Measurements from ENCODE around the gene RASL12. TPM values are rescaled to one million over a fixed set of nuclear protein-coding genes. Genes with fewer than 3 reads are reported as not detected.

Gene RASL12
- total and polyA plus RNA-seq, 2 of the 4 experiments (the other 2 are of a cell fraction), result 0.18 to 0.22 TPM

DNA sequence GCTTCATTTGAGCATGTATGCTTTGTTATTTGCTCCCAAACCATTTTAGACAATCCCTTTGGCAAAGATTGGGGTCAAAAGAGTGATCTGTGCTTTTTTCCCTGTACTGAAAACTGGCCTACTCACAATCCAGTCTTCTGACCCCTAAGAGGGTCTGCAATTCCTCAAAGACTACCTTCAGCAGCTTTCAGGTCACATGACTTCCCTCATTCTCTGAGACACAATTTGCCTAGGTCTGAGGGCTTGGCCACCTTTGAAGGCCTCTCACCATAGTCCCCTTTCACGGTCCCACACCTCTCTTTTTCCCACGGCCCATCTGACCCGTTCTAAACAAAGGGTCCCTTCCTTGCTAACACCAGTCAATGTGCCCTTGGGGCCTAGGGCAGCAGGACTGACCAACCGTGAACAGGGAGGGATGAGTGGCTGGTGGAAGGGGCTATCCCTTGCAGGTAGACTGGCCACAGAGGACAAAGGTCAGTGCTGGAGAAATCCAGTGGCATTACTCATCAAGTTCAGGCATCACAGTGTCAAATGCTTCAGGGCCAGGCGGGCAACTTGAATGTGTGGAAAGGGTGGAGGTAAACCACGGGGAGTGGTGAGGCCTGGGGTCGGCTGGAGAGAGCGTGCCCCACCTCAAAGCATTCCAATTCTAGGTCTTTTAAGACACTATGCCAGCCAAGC, 10.8 kb downstream of the RASL12 start:
- no peak overlapping the region for H3K18ac ChIP-seq (ENCODE audit: low read depth, low read length)
- H3K27me3 ChIP-seq (ENCODE audit: control insufficient read depth, insufficient read depth, low read length), result peaks cover 10% of the 10 kb centered on the region
- no peak overlapping the region for H3K27ac ChIP-seq (ENCODE audit: insufficient read depth, low read length)
- ChIA-PET CTCF (interaction anchor here (3.7 to 4.9 kb wide), 2 partner anchors 27 to 45 kb away, joined by 26 to 74 read pairs; no protein-coding TSS in a partner anchor), POLR2A (ENCODE audit: unreplicated experiment) (no interaction called here)
- H3K9me1 ChIP-seq (ENCODE audit: insufficient read depth, low read length), result peaks cover 8% of the 10 kb centered on the region; the same call in 1 of the 2 replicates
- H3K4me3 ChIP-seq (ENCODE audit: insufficient read depth, low read depth, low read length), result no peak overlapping the region
- no peak overlapping the region for H3K4ac ChIP-seq (ENCODE audit: low read depth, low read length)
- no peak overlapping the region for H3K14ac ChIP-seq (replicated peaks; ENCODE audit: low read depth, low read length)
- H3K9me3 ChIP-seq (ENCODE audit: control insufficient read depth, insufficient read depth, low read length), result peaks cover 5% of the 10 kb centered on the region; the same call in 1 of the 2 replicates
- H2BK20ac ChIP-seq (ENCODE audit: low read depth, low read length), result no peak overlapping the region
- H2BK5ac ChIP-seq (ENCODE audit: low read depth, low read length, poor library complexity, severe bottlenecking), result no peak overlapping the region
- no peak overlapping the region for H3K9ac ChIP-seq (ENCODE audit: low read depth, low read length)
- 83% methylated on average over 1 of the region's 8 CpGs; no CpG with 5 or more reads in 1 of the 2 experiments for WGBS, 2 experiments (ENCODE audit: extremely low coverage in 2 of 2, insufficient read length in 1 of 2)
- no peak overlapping the region for H3K23ac ChIP-seq (ENCODE audit: low read depth, low read length)
- H3K4me1 ChIP-seq (ENCODE audit: control insufficient read depth, insufficient read depth, low read length), result peaks cover 11% of the 10 kb centered on the region; the same call in 1 of the 2 replicates
- H2BK15ac ChIP-seq (ENCODE audit: low read depth, low read length), result no peak overlapping the region
- dilution Hi-C loops (cut with HindIII; ENCODE audit: low sequenced_read_pairs, unreplicated experiment), result no loop called here
- H4K20me1 ChIP-seq (ENCODE audit: insufficient read depth, low read length), result no peaks in the 10 kb centered on the region
- H3K79me1 ChIP-seq (ENCODE audit: low read depth in 1 of 2, low read length in 2 of 2), result no peaks in the 10 kb centered on the region
- no peak overlapping the region for H4K5ac ChIP-seq (ENCODE audit: low read depth, low read length)
- H4K91ac ChIP-seq (ENCODE audit: insufficient read depth, low read depth, low read length), result no peak overlapping the region
- BruUV-seq (replicated peaks), result no TSS peak
- peak overlapping the region; percentile 23; the same call in 1 of the 2 replicates for H2AK5ac ChIP-seq (ENCODE audit: low read depth, low read length)
- no peak overlapping the region for H4K8ac ChIP-seq (ENCODE audit: low read depth in 2 of 2, low read length in 2 of 2)
- no peak overlapping the region for H3K56ac ChIP-seq (ENCODE audit: extremely low read depth, insufficient read depth, low read length)
- in situ Hi-C loops (cut with MboI; ENCODE audit: low sequenced_read_pairs), result no loop called here
- ATAC-seq (ENCODE audit: low read depth), result no peak
- intact Hi-C loops (cut with micrococcal nuclease), result no loop called here
- H2AFZ ChIP-seq (replicated peaks; ENCODE audit: low read length, poor library complexity), result no peak overlapping the region
- DNase-seq, result peak; percentile 31
- no peaks in the 10 kb centered on the region for H3K36me3 ChIP-seq (ENCODE audit: control insufficient read depth, insufficient read depth, low read length)
- no peak overlapping the region for H2AK9ac ChIP-seq (replicated peaks; ENCODE audit: low read depth, low read length, poor library complexity)
- no peak overlapping the region for H2BK120ac ChIP-seq (ENCODE audit: low read depth, low read length)
- TF ChIP-seq MAFK (IDR thresholded peaks at IDR 0.05; ENCODE audit: low read depth, low read length) (no peak), SMC3 (IDR thresholded peaks at IDR 0.05; ENCODE audit: low read depth, low read length) (no peak), NFE2L2 (IDR thresholded peaks at IDR 0.05; ENCODE audit: low read depth, low read length) (no peak)
- H3K4me2 ChIP-seq (ENCODE audit: low read depth, low read length), result no peak overlapping the region

Data from IMR-90 (cell line).